DMS153 (cell line): ENCODE data around the gene ST8SIA1.
"Not testable (repeated sequence)": the region's sequence is repeated elsewhere in the genome, so short reads cannot be mapped to it uniquely, and the experiment has no call there.

Source experiments
- DNase-seq: peaks from one replicate; lab custom pipeline; 2025; lab: John Stamatoyannopoulos, UW

Gene ST8SIA1

GRCh38 chr12:22172501-22172900 lies 162.0 kb downstream of the ST8SIA1 start:
- no peak for DNase-seq

GRCh38 chr12:22169376-22169775 lies 165.1 kb downstream of the ST8SIA1 start:
- DNase-seq = no peak

- DNase-seq = no peak
Observed at GRCh38 chr12:22164139-22164538, 170.4 kb downstream of the ST8SIA1 start.

GRCh38 chr12:22163594-22163993 lies 170.9 kb downstream of the ST8SIA1 start:
- DNase-seq = no peak

- DNase-seq = no peak
Observed at GRCh38 chr12:22160396-22161003, 174.0 kb downstream of the ST8SIA1 start.

- not testable (repeated sequence) for DNase-seq
Observed at GRCh38 chr12:22149286-22149685, 185.2 kb downstream of the ST8SIA1 start.

GRCh38 chr12:22146686-22147085 lies 187.8 kb downstream of the ST8SIA1 start:
- DNase-seq = not testable (repeated sequence)
